ENCODE data around the gene CTSZ.

CTSZ gene

DNA sequence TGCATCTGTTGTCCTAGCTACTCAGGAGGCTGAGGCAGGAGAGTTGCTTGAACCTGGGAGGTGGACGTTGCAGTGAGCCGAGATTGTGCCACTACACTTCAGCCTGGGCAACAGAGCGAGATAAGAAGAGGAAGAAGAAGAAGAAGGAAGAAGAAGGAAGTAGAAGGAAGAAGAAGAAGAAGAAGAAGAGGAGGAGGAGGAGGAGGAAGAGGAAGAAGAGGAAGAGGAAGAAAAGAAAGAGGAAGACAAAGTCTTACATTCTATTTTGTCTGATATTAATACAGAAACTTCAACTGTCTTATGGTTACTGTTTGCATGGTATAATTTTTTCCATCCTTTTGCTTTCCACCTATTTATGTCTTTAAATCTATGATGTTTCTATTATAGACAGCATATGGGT is 33.2 kb downstream of the CTSZ start:
- no peak overlapping the region for H3K4me3 ChIP-seq (ENCODE audit: low read depth, low read length)
- no peak for DNase-seq (ENCODE audit: low read depth)
- TF ChIP-seq, protein P1, sequence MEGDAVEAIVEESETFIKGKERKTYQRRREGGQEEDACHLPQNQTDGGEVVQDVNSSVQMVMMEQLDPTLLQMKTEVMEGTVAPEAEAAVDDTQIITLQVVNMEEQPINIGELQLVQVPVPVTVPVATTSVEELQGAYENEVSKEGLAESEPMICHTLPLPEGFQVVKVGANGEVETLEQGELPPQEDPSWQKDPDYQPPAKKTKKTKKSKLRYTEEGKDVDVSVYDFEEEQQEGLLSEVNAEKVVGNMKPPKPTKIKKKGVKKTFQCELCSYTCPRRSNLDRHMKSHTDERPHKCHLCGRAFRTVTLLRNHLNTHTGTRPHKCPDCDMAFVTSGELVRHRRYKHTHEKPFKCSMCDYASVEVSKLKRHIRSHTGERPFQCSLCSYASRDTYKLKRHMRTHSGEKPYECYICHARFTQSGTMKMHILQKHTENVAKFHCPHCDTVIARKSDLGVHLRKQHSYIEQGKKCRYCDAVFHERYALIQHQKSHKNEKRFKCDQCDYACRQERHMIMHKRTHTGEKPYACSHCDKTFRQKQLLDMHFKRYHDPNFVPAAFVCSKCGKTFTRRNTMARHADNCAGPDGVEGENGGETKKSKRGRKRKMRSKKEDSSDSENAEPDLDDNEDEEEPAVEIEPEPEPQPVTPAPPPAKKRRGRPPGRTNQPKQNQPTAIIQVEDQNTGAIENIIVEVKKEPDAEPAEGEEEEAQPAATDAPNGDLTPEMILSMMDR (IDR thresholded peaks at IDR 0.05; ENCODE audit: low read depth, low read length) = no peak
- TF ChIP-seq, protein P2, sequence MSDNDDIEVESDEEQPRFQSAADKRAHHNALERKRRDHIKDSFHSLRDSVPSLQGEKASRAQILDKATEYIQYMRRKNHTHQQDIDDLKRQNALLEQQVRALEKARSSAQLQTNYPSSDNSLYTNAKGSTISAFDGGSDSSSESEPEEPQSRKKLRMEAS (IDR thresholded peaks at IDR 0.05; ENCODE audit: low read depth, low read length) = no peak
- TF ChIP-seq POLR2A (IDR thresholded peaks at IDR 0.05; ENCODE audit: extremely low read depth, insufficient read length) = no peak
- no peak for TF ChIP-seq MYC (IDR thresholded peaks at IDR 0.05; ENCODE audit: low read depth, low read length)

DNA sequence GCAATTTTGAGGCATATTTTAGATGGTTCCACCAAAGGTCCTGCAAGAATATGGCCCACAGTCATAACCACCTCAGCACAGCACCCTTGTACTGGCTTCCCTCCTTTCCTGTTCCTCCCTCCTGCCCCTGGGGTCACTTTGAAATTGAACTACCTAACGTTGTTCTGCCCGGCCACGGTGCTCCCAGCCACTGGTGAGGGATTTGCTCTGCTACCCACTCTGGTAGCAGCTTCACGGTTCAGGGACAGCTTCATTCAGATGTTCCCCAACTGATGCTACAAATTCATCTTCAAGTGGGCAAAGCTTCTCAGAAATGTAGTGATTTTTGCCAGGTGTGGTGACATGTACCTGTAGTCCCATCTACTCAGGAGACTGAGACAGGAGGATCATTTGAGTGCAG is 33.9 kb downstream of the CTSZ start:
- TF ChIP-seq, protein P2 (IDR thresholded peaks at IDR 0.05; ENCODE audit: low read depth, low read length) = no peak
- TF ChIP-seq POLR2A (IDR thresholded peaks at IDR 0.05; ENCODE audit: extremely low read depth, insufficient read length) (no peak), MYC (IDR thresholded peaks at IDR 0.05; ENCODE audit: low read depth, low read length) (no peak)
- TF ChIP-seq, protein P1 (IDR thresholded peaks at IDR 0.05; ENCODE audit: low read depth, low read length) = no peak
- H3K4me3 ChIP-seq (ENCODE audit: low read depth, low read length) = no peak overlapping the region
- DNase-seq (ENCODE audit: low read depth) = no peak

DNA sequence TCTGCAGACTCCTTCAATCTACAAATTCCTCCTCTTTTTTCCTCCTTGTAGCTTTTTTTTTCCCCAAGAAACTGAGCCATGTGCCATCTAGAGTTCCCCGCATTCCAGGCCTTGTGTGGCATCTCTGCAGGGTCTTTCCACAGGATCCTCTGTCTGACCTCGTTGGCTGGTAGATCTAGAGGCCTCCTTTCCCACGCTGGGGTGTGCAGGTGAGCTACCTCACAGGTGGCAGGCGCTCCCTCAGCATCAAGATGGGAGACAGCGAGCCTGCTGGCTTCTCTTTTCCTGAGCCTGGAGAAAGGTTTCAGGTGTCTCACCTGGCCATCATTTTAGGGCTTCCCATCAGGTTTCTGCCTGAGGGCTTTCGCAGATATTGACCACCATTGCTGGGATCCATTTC is 35.6 kb downstream of the CTSZ start:
- no peak overlapping the region for H3K4me3 ChIP-seq (ENCODE audit: low read depth, low read length)
- no peak for TF ChIP-seq POLR2A (IDR thresholded peaks at IDR 0.05; ENCODE audit: extremely low read depth, insufficient read length)
- no peak for TF ChIP-seq MYC (IDR thresholded peaks at IDR 0.05; ENCODE audit: low read depth, low read length)
- TF ChIP-seq, protein P2 (IDR thresholded peaks at IDR 0.05; ENCODE audit: low read depth, low read length) = no peak
- TF ChIP-seq, protein P1 (IDR thresholded peaks at IDR 0.05; ENCODE audit: low read depth, low read length) = no peak
- DNase-seq (ENCODE audit: low read depth) = no peak

DNA sequence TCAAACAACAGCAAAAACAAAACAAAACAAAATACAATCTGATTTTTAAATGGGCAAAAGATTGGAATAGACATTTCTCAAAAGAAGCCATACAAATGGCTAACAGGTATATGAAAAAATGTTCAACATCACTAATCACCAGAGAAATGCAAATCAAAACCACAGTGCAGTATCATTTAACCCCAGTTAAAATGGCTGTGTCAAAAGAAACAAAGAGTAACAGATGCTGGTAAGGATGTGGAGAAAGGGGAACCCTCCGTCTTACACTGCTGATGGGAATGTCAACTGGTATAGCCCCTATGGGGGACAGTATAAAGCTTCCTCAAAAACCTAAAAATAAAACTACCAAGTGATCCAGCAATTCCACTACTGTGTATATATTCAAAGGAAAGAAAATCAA is 36.9 kb downstream of the CTSZ start:
- DNase-seq (ENCODE audit: low read depth) = no peak
- TF ChIP-seq, protein P2 (IDR thresholded peaks at IDR 0.05; ENCODE audit: low read depth, low read length) = no peak
- TF ChIP-seq POLR2A (IDR thresholded peaks at IDR 0.05; ENCODE audit: extremely low read depth, insufficient read length) = no peak
- TF ChIP-seq, protein P1 (IDR thresholded peaks at IDR 0.05; ENCODE audit: low read depth, low read length) = no peak
- TF ChIP-seq MYC (IDR thresholded peaks at IDR 0.05; ENCODE audit: low read depth, low read length) = no peak
- H3K4me3 ChIP-seq (ENCODE audit: low read depth, low read length) = no peak overlapping the region

DNA sequence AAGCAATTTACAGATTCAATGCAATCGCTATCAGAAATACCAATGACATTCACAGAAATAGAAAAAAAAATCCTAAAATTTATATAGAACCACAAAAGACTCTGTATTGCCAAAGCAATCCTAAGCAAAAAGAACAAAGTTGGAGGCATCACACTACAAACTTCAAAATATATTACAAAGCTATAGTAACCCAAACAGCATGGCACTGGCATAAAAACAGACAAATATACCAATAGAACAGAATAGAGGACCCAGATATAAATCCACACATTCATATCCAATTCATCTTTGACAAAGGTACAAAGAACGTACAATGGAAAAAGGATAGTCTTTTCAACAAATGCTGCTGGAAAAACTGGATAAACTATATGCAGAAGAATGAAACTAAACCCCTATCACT is 37.6 kb downstream of the CTSZ start:
- no peak overlapping the region for H3K4me3 ChIP-seq (ENCODE audit: low read depth, low read length)
- no peak for DNase-seq (ENCODE audit: low read depth)
- TF ChIP-seq POLR2A (IDR thresholded peaks at IDR 0.05; ENCODE audit: extremely low read depth, insufficient read length) (no peak), MYC (IDR thresholded peaks at IDR 0.05; ENCODE audit: low read depth, low read length) (no peak)
- TF ChIP-seq, protein P2 (IDR thresholded peaks at IDR 0.05; ENCODE audit: low read depth, low read length) = no peak
- TF ChIP-seq, protein P1 (IDR thresholded peaks at IDR 0.05; ENCODE audit: low read depth, low read length) = no peak

All from NB4 (cell line).